Testis (tissue), 3 donors: ENCODE measurements around the gene HDAC1. TPM values are rescaled to one million over a fixed set of nuclear protein-coding genes. Genes with fewer than 3 reads are reported as not detected.
A peak's percentile ranks its signal among the peaks of the same experiment; 100 is the strongest.
"Not testable (repeated sequence)": the region's sequence is repeated elsewhere in the genome, so short reads cannot be mapped to it uniquely, and the experiment has no call there.

Experiments used
- DNase-seq: peaks from one replicate; pipeline ENCODE4 v3.0.0-alpha.2; 2019
- H3K27ac ChIP-seq, 2 donors: fragments of 200-600 bp; sonication (generic); one replicate each; pipeline ENCODE4 v1.5.1; 2019
- H3K27me3 ChIP-seq: fragments of 200-600 bp; sonication (generic); one replicate; pipeline ENCODE4 v1.5.1; 2019
- H3K36me3 ChIP-seq: fragments of 200-600 bp; sonication (generic); one replicate; pipeline ENCODE4 v1.5.1; 2017; ENCODE audit warnings: low read depth; ENCODE audit errors: missing control alignments
- H3K4me1 ChIP-seq: fragments of 200-600 bp; sonication (generic); one replicate; pipeline ENCODE4 v1.5.1; 2019
- H3K4me3 ChIP-seq, 2 donors: fragments of 200-600 bp; sonication (generic); one replicate each; pipeline ENCODE4 v1.5.1; 2017 to 2019
- H3K9me3 ChIP-seq: fragments of 200-600 bp; sonication (generic); one replicate; pipeline ENCODE4 v1.5.1; 2017
- CTCF ChIP-seq, 3 experiments: fragments of 450-650 bp in 2 of 3; fragments of 200-600 bp in 1 of 3; sonication (generic) in 1 of 3; IDR thresholded peaks; one replicate each; pipeline ENCODE4 v1.5.1; 2016 to 2019; ENCODE audit warnings: antibody characterized with exemption in 3 of 3, mild to moderate bottlenecking in 2 of 3, moderate library complexity in 1 of 3
- POLR2A ChIP-seq: fragments of 450-650 bp; IDR thresholded peaks from one replicate; pipeline ENCODE4 v1.6.1; 2017; ENCODE audit warnings: antibody characterized with exemption, mild to moderate bottlenecking, moderate library complexity
- WGBS, 2 donors: methylation state at CpG; one replicate each; pipeline ENCODE4 v1.1.5; 2018; 5-methylcytosine and 5-hydroxymethylcytosine counted together
- intact Hi-C: fragments of 100-400 bp; cut with DNase I; formaldehyde crosslinking; loops from one replicate; pipeline ENCODE4 v1.15.1; 2023; ENCODE audit warnings: low total_unique reads
- polyA plus RNA-seq: library from polyadenylated mRNA; stranded (reverse); fragments of 350-450 nt; fragmentation: Illumina TruSeq; extraction: RNeasy Lipid Tissue Mini Kit (QIAGEN cat#74804); gene quantifications from one replicate; pipeline ENCODE4 v1.2.3, GENCODE V29; 2014; ENCODE audit warnings: low read depth, low replicate concordance; ENCODE audit not compliant: insufficient read depth
- total RNA-seq, 2 donors: library from RNA; depleted of rRNA; stranded (reverse); fragments of >200 nt; gene quantifications; one replicate each; pipeline ENCODE4 v1.2.3, GENCODE V29; 2016

HDAC1 gene
- total and polyA plus RNA-seq, 3 donors from 2014 or later = 83.1 to 99.2 (median 91.6) TPM

GRCh38 chr1:32353431-32353830 lies 61.5 kb downstream of the HDAC1 start:
- Histone ChIP-seq H3K9me3 (no peaks in the 10 kb centered on the region), H3K4me3 (no peak overlapping the region), H3K36me3 (no peaks in the 10 kb centered on the region), H3K27ac (peak overlapping the region; percentile 96 to 98), H3K4me1 (peaks cover 65% of the 10 kb centered on the region), H3K27me3 (no peaks in the 10 kb centered on the region)
- intact Hi-C loops = no loop called here
- TF ChIP-seq CTCF (IDR thresholded peaks at IDR 0.05) (no peak), POLR2A (no peak)
- DNase-seq = peak; percentile 68
- 33 to 36% methylated on average over 2 of the region's 2 CpGs for WGBS, 2 donors

- intact Hi-C loops = no loop called here
- no peak for TF ChIP-seq POLR2A
- no peak for TF ChIP-seq CTCF (IDR thresholded peaks at IDR 0.05)
- WGBS, 2 donors = 15 to 19% methylated on average over 2 of the region's 2 CpGs
- Histone ChIP-seq H3K27me3 (no peaks in the 10 kb centered on the region), H3K4me3 (no peak overlapping the region), H3K27ac (peak overlapping the region; percentile 96 to 98), H3K9me3 (no peaks in the 10 kb centered on the region), H3K36me3 (no peaks in the 10 kb centered on the region), H3K4me1 (peaks cover 65% of the 10 kb centered on the region)
- DNase-seq = peak; percentile 96
Observed at GRCh38 chr1:32353886-32354570, 62.1 kb downstream of the HDAC1 start.

GRCh38 chr1:32355778-32356177 lies 63.9 kb downstream of the HDAC1 start:
- intact Hi-C loops, DNase-seq, H3K9me3 ChIP-seq, H3K27me3 ChIP-seq, H3K4me3 ChIP-seq, H3K36me3 ChIP-seq: not testable (repeated sequence)
- WGBS, 2 donors = 80 to 83% methylated on average over 6 of the region's 6 CpGs
- peak overlapping the region; percentile 15 to 98 for H3K27ac ChIP-seq
- H3K4me1 ChIP-seq = peaks cover 51% of the 10 kb centered on the region

GRCh38 chr1:32356478-32356877 lies 64.6 kb downstream of the HDAC1 start:
- H3K36me3 ChIP-seq = no peaks in the 10 kb centered on the region
- H3K4me3 ChIP-seq = no peak overlapping the region
- no peak for TF ChIP-seq POLR2A
- TF ChIP-seq CTCF (IDR thresholded peaks at IDR 0.05) = no peak
- intact Hi-C loops = no loop called here
- DNase-seq = no peak
- 88 to 95% methylated on average over 1 of the region's 1 CpG for WGBS, 2 donors
- no peaks in the 10 kb centered on the region for H3K27me3 ChIP-seq
- no peaks in the 10 kb centered on the region for H3K9me3 ChIP-seq
- peak overlapping the region; percentile 15 to 98 for H3K27ac ChIP-seq
- H3K4me1 ChIP-seq = peaks cover 55% of the 10 kb centered on the region

GRCh38 chr1:32357614-32358013 lies 65.7 kb downstream of the HDAC1 start:
- DNase-seq = no peak
- Histone ChIP-seq H3K9me3 (no peaks in the 10 kb centered on the region), H3K27ac (peak overlapping the region; percentile 34 to 98), H3K4me3 (no peak overlapping the region), H3K36me3 (no peaks in the 10 kb centered on the region), H3K4me1 (peaks cover 58% of the 10 kb centered on the region), H3K27me3 (no peaks in the 10 kb centered on the region)
- intact Hi-C loops = no loop called here
- WGBS, 2 donors = 75 to 81% methylated on average over 6 of the region's 6 CpGs
- no peak for TF ChIP-seq POLR2A
- no peak for TF ChIP-seq CTCF (IDR thresholded peaks at IDR 0.05)
